ENCODE data around the gene USP47. TPM values are rescaled to one million over a fixed set of nuclear protein-coding genes. Genes with fewer than 3 reads are reported as not detected.

The USP47 gene
- total and polyA plus RNA-seq, 8 donors, result 16.2 to 32.3 (median 21.3) TPM

GRCh38 chr11:11841116-11841722 is 553 bp upstream of the USP47 start:
- peak in 1 of 4 donors; percentile 27 for TF ChIP-seq CTCF (IDR thresholded peaks at IDR 0.05)
- FAIRE-seq (no peak), ATAC-seq (peak; percentile 51 to 74 (median 67)), DNase-seq (peak in 2 of 6 donors; percentile 60 to 72)
- no peaks in the 10 kb centered on the region for H3K27me3 ChIP-seq
- no peaks in the 10 kb centered on the region for H3K9me3 ChIP-seq
- H3K36me3 ChIP-seq, result no peaks in the 10 kb centered on the region
- peaks cover 24 to 33% (median 24%) of the 10 kb centered on the region in 3 donors for H3K4me1 ChIP-seq
- intact Hi-C loops (cut with DNase I), result no loop called here
- 3% methylated on average over 21 of the region's 21 CpGs for WGBS, 2 donors
- peak overlapping the region; percentile 70 to 86 (median 80) for H3K4me3 ChIP-seq
- peak overlapping the region; percentile 91 to 99 (median 97) for H3K27ac ChIP-seq

GRCh38 chr11:11842421-11843008 is 743 bp downstream of the USP47 start:
- intact Hi-C loops (cut with DNase I), result no loop called here
- peak; percentile 45 to 72 (median 62) for ATAC-seq

GRCh38 chr11:11843211-11843621 is 1.4 kb downstream of the USP47 start:
- Histone ChIP-seq H3K4me3 (peak overlapping the region in 3 of 4 donors; percentile 76 to 86 (median 83)), H3K36me3 (no peaks in the 10 kb centered on the region), H3K4me1 (peaks cover 41 to 53% (median 43%) of the 10 kb centered on the region in 3 donors), H3K27me3 (no peaks in the 10 kb centered on the region), H3K27ac (peak overlapping the region; percentile 91 to 99 (median 97)), H3K9me3 (no peaks in the 10 kb centered on the region)
- WGBS, 2 donors, result 0% methylated on average over 3 of the region's 3 CpGs
- intact Hi-C loops (cut with DNase I), result no loop called here
- DNase-seq (no peak), FAIRE-seq (peak; percentile 81), ATAC-seq (peak; percentile 5 to 16 (median 12))
- no peak for TF ChIP-seq CTCF (IDR thresholded peaks at IDR 0.05)

More at GRCh38 chr11:11842421-11843008, 743 bp downstream of the USP47 start:
- Histone ChIP-seq H3K27ac (peak overlapping the region; percentile 91 to 99 (median 97)), H3K36me3 (no peaks in the 10 kb centered on the region), H3K4me3 (peak overlapping the region; percentile 70 to 86 (median 80)), H3K27me3 (no peaks in the 10 kb centered on the region), H3K9me3 (no peaks in the 10 kb centered on the region), H3K4me1 (peaks cover 36 to 46% (median 37%) of the 10 kb centered on the region in 3 donors)
- DNase-seq (peak in 3 of 6 donors; percentile 28 to 57 (median 43)), FAIRE-seq (peak; percentile 26)
- 0 to 1% methylated on average over 18 of the region's 18 CpGs for WGBS, 2 donors
- no peak for TF ChIP-seq CTCF (IDR thresholded peaks at IDR 0.05)

GRCh38 chr11:11843642-11844041 is 1.9 kb downstream of the USP47 start:
- no peaks in the 10 kb centered on the region for H3K27me3 ChIP-seq
- intact Hi-C loops (cut with DNase I), result no loop called here
- H3K4me1 ChIP-seq, result peaks cover 42 to 57% (median 47%) of the 10 kb centered on the region in 3 donors
- no peaks in the 10 kb centered on the region for H3K36me3 ChIP-seq
- 0 to 2% methylated on average over 2 of the region's 2 CpGs for WGBS, 2 donors
- ATAC-seq (no peak), DNase-seq (no peak), FAIRE-seq (no peak)
- peak overlapping the region in 3 of 4 donors; percentile 96 to 99 (median 98) for H3K27ac ChIP-seq
- no peaks in the 10 kb centered on the region for H3K9me3 ChIP-seq
- H3K4me3 ChIP-seq, result peak overlapping the region in 3 of 4 donors; percentile 76 to 86 (median 83)
- no peak for TF ChIP-seq CTCF (IDR thresholded peaks at IDR 0.05)
